Transverse colon (tissue), 4 donors: ENCODE results near the gene CDC14B. TPM values are rescaled to one million over a fixed set of nuclear protein-coding genes. Genes with fewer than 3 reads are reported as not detected.

Experiments
- DNase-seq: peaks from one replicate; pipeline ENCODE4 v3.0.0-alpha.2; 2019
- H3K27ac ChIP-seq, 4 donors: fragments of 200-600 bp; sonication (generic); 2 replicates each; pipeline ENCODE4 v1.5.1; 2016 to 2018; ENCODE audit warnings: inconsistent platforms in 4 of 4
- H3K27me3 ChIP-seq: fragments of 200-600 bp; sonication (generic); 2 replicates; pipeline ENCODE4 v1.5.1; 2017; ENCODE audit warnings: inconsistent platforms
- H3K36me3 ChIP-seq, 4 donors: fragments of 200-600 bp; sonication (generic); 2 replicates each; pipeline ENCODE4 v1.5.1; 2017 to 2019; ENCODE audit warnings: inconsistent platforms in 4 of 4
- H3K4me1 ChIP-seq, 4 donors: fragments of 200-600 bp; sonication (generic); 2 replicates each; pipeline ENCODE4 v1.5.1; 2017 to 2020; ENCODE audit warnings: inconsistent platforms in 4 of 4
- H3K4me3 ChIP-seq, 4 donors: fragments of 200-600 bp; sonication (generic); 1 replicate in 1 of 4; 2 replicates in 3 of 4; pipeline versions ENCODE4 v1.5.1 to v1.6.1; 2017 to 2019; ENCODE audit warnings: inconsistent platforms in 4 of 4
- H3K9me3 ChIP-seq, 2 donors: fragments of 200-600 bp; sonication (generic); 2 replicates each; pipeline ENCODE4 v1.5.1; 2017 to 2019; ENCODE audit warnings: inconsistent platforms in 2 of 2
- CTCF ChIP-seq, 5 experiments: fragments of 200-600 bp in 3 of 5; fragments of 450-650 bp in 2 of 5; sonication (generic) in 3 of 5; IDR thresholded peaks; 1 replicate in 2 of 5; 2 replicates in 3 of 5; pipeline ENCODE4 v1.5.1; 2016 to 2017; ENCODE audit warnings: antibody characterized with exemption in 5 of 5, inconsistent platforms in 3 of 5, mild to moderate bottlenecking in 2 of 5, moderate library complexity in 1 of 5
- EP300 ChIP-seq: sonication (generic); formaldehyde crosslinking; IDR thresholded peaks from one replicate; pipeline ENCODE4 v1.6.1; 2017; ENCODE audit warnings: antibody characterized with exemption, low read depth
- POLR2A ChIP-seq: fragments of 450-650 bp; IDR thresholded peaks from one replicate; pipeline ENCODE4 v1.6.1; 2016; ENCODE audit warnings: antibody characterized with exemption, mild to moderate bottlenecking, moderate library complexity
- POLR2AphosphoS5 ChIP-seq, 3 donors: sonication (generic); formaldehyde crosslinking; IDR thresholded peaks; one replicate each; pipeline ENCODE4 v1.6.1; 2016; ENCODE audit warnings: antibody characterized with exemption in 3 of 3
- WGBS, 2 donors: methylation state at CpG; one replicate each; pipeline ENCODE4 v1.1.5; 2018; ENCODE audit warnings: low coverage in 1 of 2; 5-methylcytosine and 5-hydroxymethylcytosine counted together
- in situ Hi-C, 4 donors: fragments of 200-750 bp; cut with MboI; loops; one replicate each; pipeline versions ENCODE4 v1.15.0 to v1.15.1; 2017; ENCODE audit warnings: low sequenced_read_pairs in 3 of 4, low pct_ligation_motif_present in 1 of 4, low pct_unique_long_range_greater_than_20kb in 1 of 4
- intact Hi-C: fragments of 100-400 bp; cut with DNase I; formaldehyde crosslinking; loops from one replicate; pipeline ENCODE4 v1.15.1; 2023; ENCODE audit warnings: low total_unique reads
- total RNA-seq, 4 donors: library from RNA; depleted of rRNA; stranded (reverse); fragments of >200 nt; gene quantifications; one replicate each; pipeline ENCODE4 v1.1.0, GENCODE V29; 2016

The CDC14B gene
- total RNA-seq, 4 donors from 2014 or later: 18.0 to 22.3 (median 20.9) TPM

- Histone ChIP-seq H3K4me1 (peaks cover 0 to 3% (median 0%) of the 10 kb centered on the region in 4 donors), H3K36me3 (no peaks in the 10 kb centered on the region), H3K4me3 (no peak overlapping the region), H3K9me3 (no peaks in the 10 kb centered on the region), H3K27me3 (no peaks in the 10 kb centered on the region), H3K27ac (no peak overlapping the region)
- in situ Hi-C loops (loop anchor here in 3 of 4 donors (10.0 to 25.0 kb wide), 3 partner anchors 101 to 328 kb away; no protein-coding TSS in a partner anchor), intact Hi-C loops (loop anchor here (10.0 kb wide), 1 partner anchor 341 kb away; no protein-coding TSS in a partner anchor)
- TF ChIP-seq POLR2AphosphoS5 (IDR thresholded peaks at IDR 0.05) (no peak), POLR2A (no peak), CTCF (IDR thresholded peaks at IDR 0.05) (no peak), EP300 (no peak)
- no peak for DNase-seq
- 40 to 67% methylated on average over 1 to 6 of the region's 6 CpGs for WGBS, 2 donors
These were observed 46.1 kb upstream of the CDC14B start for GRCh38 chr9:96665789-96666188.

- in situ Hi-C loops (loop anchor here in 3 of 4 donors (10.0 to 25.0 kb wide), 3 partner anchors 99 to 326 kb away; no protein-coding TSS in a partner anchor), intact Hi-C loops (loop anchor here (5.0 to 10.0 kb wide), 2 partner anchors 339 to 1549 kb away; no protein-coding TSS in a partner anchor)
- H3K36me3 ChIP-seq: no peaks in the 10 kb centered on the region
- H3K27me3 ChIP-seq: no peaks in the 10 kb centered on the region
- H3K4me3 ChIP-seq: no peak overlapping the region
- 93 to 94% methylated on average over 8 to 20 of the region's 20 CpGs for WGBS, 2 donors
- no peaks in the 10 kb centered on the region for H3K9me3 ChIP-seq
- TF ChIP-seq POLR2A (no peak), POLR2AphosphoS5 (IDR thresholded peaks at IDR 0.05) (no peak), CTCF (IDR thresholded peaks at IDR 0.05) (no peak), EP300 (no peak)
- no peak overlapping the region for H3K27ac ChIP-seq
- DNase-seq: no peak
- H3K4me1 ChIP-seq: peaks cover 0 to 3% (median 0%) of the 10 kb centered on the region in 4 donors
These were observed 44.0 kb upstream of the CDC14B start for GRCh38 chr9:96663506-96664120.

- WGBS, 2 donors: 94% methylated on average over 4 of the region's 4 CpGs; no CpG with 5 or more reads in 1 of the 2 donors
- no peaks in the 10 kb centered on the region for H3K27me3 ChIP-seq
- H3K4me1 ChIP-seq: peaks cover 0 to 2% (median 0%) of the 10 kb centered on the region in 4 donors
- intact Hi-C loops: loop anchor here (5.0 to 10.0 kb wide), 2 partner anchors 337 to 1551 kb away; no protein-coding TSS in a partner anchor
- no peaks in the 10 kb centered on the region for H3K9me3 ChIP-seq
- H3K27ac ChIP-seq: no peak overlapping the region
- no peak overlapping the region for H3K4me3 ChIP-seq
- TF ChIP-seq POLR2A (no peak), CTCF (IDR thresholded peaks at IDR 0.05) (no peak), POLR2AphosphoS5 (IDR thresholded peaks at IDR 0.05) (no peak), EP300 (no peak)
- in situ Hi-C loops: loop anchor here in 3 of 4 donors (10.0 to 25.0 kb wide), 3 partner anchors 97 to 324 kb away; no protein-coding TSS in a partner anchor
- DNase-seq: no peak
- no peaks in the 10 kb centered on the region for H3K36me3 ChIP-seq
These were observed 42.1 kb upstream of the CDC14B start for GRCh38 chr9:96661711-96662110.

GRCh38 chr9:96660692-96661248 lies 41.1 kb upstream of the CDC14B start:
- no peaks in the 10 kb centered on the region for H3K27me3 ChIP-seq
- 83 to 92% methylated on average over 2 to 7 of the region's 7 CpGs for WGBS, 2 donors
- H3K27ac ChIP-seq: no peak overlapping the region
- DNase-seq: no peak
- TF ChIP-seq POLR2A (no peak), CTCF (IDR thresholded peaks at IDR 0.05) (no peak), EP300 (no peak), POLR2AphosphoS5 (IDR thresholded peaks at IDR 0.05) (no peak)
- no peaks in the 10 kb centered on the region for H3K9me3 ChIP-seq
- peaks cover 0 to 4% (median under 1%) of the 10 kb centered on the region in 4 donors for H3K4me1 ChIP-seq
- intact Hi-C loops (loop anchor here (5.0 to 10.0 kb wide), 2 partner anchors 336 to 1552 kb away; no protein-coding TSS in a partner anchor), in situ Hi-C loops (loop anchor here in 3 of 4 donors (10.0 to 25.0 kb wide), 3 partner anchors 96 to 323 kb away; no protein-coding TSS in a partner anchor)
- no peak overlapping the region for H3K4me3 ChIP-seq
- H3K36me3 ChIP-seq: no peaks in the 10 kb centered on the region
